AG09319 (cell line): ENCODE measurements around the gene ZKSCAN4.

Experiments used
- DNase-seq: peaks from one replicate; pipeline ENCODE4 v3.0.0-alpha.2; 2010; ENCODE audit warnings: low read depth; ENCODE audit errors: extremely low read depth
- CTCF ChIP-seq: IDR thresholded peaks from 2 replicates; pipeline ENCODE4 v1.5.1; 2011; ENCODE audit warnings: low read depth, mild to moderate bottlenecking, inconsistent platforms, low read length, moderate library complexity

Gene ZKSCAN4

GRCh38 chr6:28226460-28226859, 25.6 kb downstream of the ZKSCAN4 start:
- TF ChIP-seq CTCF: no peak
- DNase-seq: no peak

- no peak for TF ChIP-seq CTCF
Observed at GRCh38 chr6:28225056-28225834, 26.8 kb downstream of the ZKSCAN4 start, which contains the start of gene ZSCAN9. ZSCAN9 (plus strand) TSS chr6:28225275; CDS start chr6:28227085, 1,810 bp downstream.

GRCh38 chr6:28224131-28225055, 27.7 kb downstream of the ZKSCAN4 start:
- DNase-seq: no peak
- TF ChIP-seq CTCF: no peak

More at GRCh38 chr6:28225056-28225834, 26.8 kb downstream of the ZKSCAN4 start, which contains the start of gene ZSCAN9:
- DNase-seq: peak; percentile 62

- DNase-seq: no peak
Observed at GRCh38 chr6:28220257-28221133, 31.6 kb downstream of the ZKSCAN4 start.

GRCh38 chr6:28218312-28219248, 33.5 kb downstream of the ZKSCAN4 start:
- DNase-seq: peak; percentile 18
- no peak for TF ChIP-seq CTCF

More at GRCh38 chr6:28220257-28221133, 31.6 kb downstream of the ZKSCAN4 start:
- TF ChIP-seq CTCF: no peak

GRCh38 chr6:28217890-28218289, 34.2 kb downstream of the ZKSCAN4 start:
- no peak for TF ChIP-seq CTCF
- no peak for DNase-seq
